C4-2B (cell line): ENCODE measurements around the gene FAM163B.

Experiments used
- ZFX ChIP-seq: fragments of 450-650 bp; IDR thresholded peaks from 2 replicates; pipeline ENCODE4 v1.6.1; 2017
- TF ChIP-seq, protein P1 (sequence below): fragments of 450-650 bp; conservative IDR thresholded peaks from 2 replicates; pipeline ENCODE4 v1.5.1; 2017; ENCODE audit warnings: mild to moderate bottlenecking

GRCh38 chr9:133645021-133645765 is 36.0 kb upstream of the FAM163B start:
- TF ChIP-seq, protein P1, sequence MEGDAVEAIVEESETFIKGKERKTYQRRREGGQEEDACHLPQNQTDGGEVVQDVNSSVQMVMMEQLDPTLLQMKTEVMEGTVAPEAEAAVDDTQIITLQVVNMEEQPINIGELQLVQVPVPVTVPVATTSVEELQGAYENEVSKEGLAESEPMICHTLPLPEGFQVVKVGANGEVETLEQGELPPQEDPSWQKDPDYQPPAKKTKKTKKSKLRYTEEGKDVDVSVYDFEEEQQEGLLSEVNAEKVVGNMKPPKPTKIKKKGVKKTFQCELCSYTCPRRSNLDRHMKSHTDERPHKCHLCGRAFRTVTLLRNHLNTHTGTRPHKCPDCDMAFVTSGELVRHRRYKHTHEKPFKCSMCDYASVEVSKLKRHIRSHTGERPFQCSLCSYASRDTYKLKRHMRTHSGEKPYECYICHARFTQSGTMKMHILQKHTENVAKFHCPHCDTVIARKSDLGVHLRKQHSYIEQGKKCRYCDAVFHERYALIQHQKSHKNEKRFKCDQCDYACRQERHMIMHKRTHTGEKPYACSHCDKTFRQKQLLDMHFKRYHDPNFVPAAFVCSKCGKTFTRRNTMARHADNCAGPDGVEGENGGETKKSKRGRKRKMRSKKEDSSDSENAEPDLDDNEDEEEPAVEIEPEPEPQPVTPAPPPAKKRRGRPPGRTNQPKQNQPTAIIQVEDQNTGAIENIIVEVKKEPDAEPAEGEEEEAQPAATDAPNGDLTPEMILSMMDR, result no peak
- TF ChIP-seq ZFX, result no peak
